H9 (cell line): Measurements from ENCODE around the gene CDK8. TPM values are rescaled to one million over a fixed set of nuclear protein-coding genes. Genes with fewer than 3 reads are reported as not detected.

Experiments used
- DNase-seq: peaks from one replicate; pipeline ENCODE4 v3.0.0-alpha.2; 2017
- H2AFZ ChIP-seq: one replicate; pipeline ENCODE4 v1.6.1; 2013; ENCODE audit warnings: mild to moderate bottlenecking, low read length, control low read depth, moderate library complexity
- H2AK5ac ChIP-seq: 2 replicates; pipeline ENCODE4 v1.6.1; 2013; ENCODE audit warnings: low read length, control low read depth, mixed read lengths; ENCODE audit not compliant: insufficient read length
- H2BK120ac ChIP-seq: one replicate; pipeline ENCODE4 v1.6.1; 2013; ENCODE audit warnings: low read depth, mild to moderate bottlenecking, low read length, control low read depth, inconsistent platforms; ENCODE audit not compliant: poor library complexity, severe bottlenecking
- H2BK12ac ChIP-seq: 2 replicates; pipeline ENCODE4 v1.6.1; 2013; ENCODE audit warnings: low read length, control low read depth, mixed read lengths, low read depth; ENCODE audit not compliant: insufficient read length
- H2BK15ac ChIP-seq: 2 replicates; pipeline ENCODE4 v1.6.1; 2013; ENCODE audit warnings: low read depth, low read length, control low read depth
- H2BK20ac ChIP-seq: one replicate; pipeline ENCODE4 v1.6.1; 2013; ENCODE audit warnings: low read depth, mild to moderate bottlenecking, low read length, control low read depth, inconsistent platforms; ENCODE audit not compliant: poor library complexity, severe bottlenecking
- H2BK5ac ChIP-seq: 2 replicates; pipeline ENCODE4 v1.6.1; 2013; ENCODE audit warnings: low read length, control low read depth, mixed read lengths; ENCODE audit not compliant: insufficient read length
- H3K14ac ChIP-seq: 2 replicates; pipeline ENCODE4 v1.6.1; 2013; ENCODE audit warnings: low read length, control low read depth; ENCODE audit not compliant: insufficient read depth
- H3K18ac ChIP-seq: 2 replicates; pipeline ENCODE4 v1.6.1; 2013; ENCODE audit warnings: low read depth, mild to moderate bottlenecking, mixed read lengths, low read length, control low read depth; ENCODE audit not compliant: insufficient read length
- H3K23ac ChIP-seq: 2 replicates; pipeline ENCODE4 v1.6.1; 2013; ENCODE audit warnings: low read length, control low read depth, mixed read lengths, low read depth; ENCODE audit not compliant: insufficient read length
- H3K23me2 ChIP-seq: 2 replicates; pipeline ENCODE4 v1.6.1; 2013; ENCODE audit warnings: low read depth, mild to moderate bottlenecking, mixed read lengths, low read length, control low read depth; ENCODE audit not compliant: insufficient read length, poor library complexity, severe bottlenecking
- H3K27ac ChIP-seq: 2 replicates; pipeline ENCODE4 v1.5.1; 2013; ENCODE audit warnings: low read length, control low read depth, mixed read lengths, low read depth; ENCODE audit not compliant: insufficient read length
- H3K27me3 ChIP-seq: 2 replicates; pipeline ENCODE4 v1.6.1; 2013; ENCODE audit warnings: low read length, control low read depth, inconsistent platforms; ENCODE audit not compliant: insufficient read depth
- H3K4ac ChIP-seq: 2 replicates; pipeline ENCODE4 v1.6.1; 2013; ENCODE audit warnings: low read depth, mild to moderate bottlenecking, control low read depth, inconsistent platforms, low read length, moderate library complexity
- H3K4me1 ChIP-seq: 2 replicates; pipeline ENCODE4 v1.6.1; 2013; ENCODE audit warnings: low read length, control low read depth, inconsistent platforms; ENCODE audit not compliant: insufficient read depth
- H3K4me2 ChIP-seq: 2 replicates; pipeline ENCODE4 v1.6.1; 2013; ENCODE audit warnings: low read length, control low read depth, mixed read lengths; ENCODE audit not compliant: insufficient read length, insufficient read depth
- H3K56ac ChIP-seq: 2 replicates; pipeline ENCODE4 v1.6.1; 2013; ENCODE audit warnings: low read depth, mild to moderate bottlenecking, mixed read lengths, low read length, control low read depth; ENCODE audit not compliant: insufficient read length
- H3K79me1 ChIP-seq: 2 replicates; pipeline ENCODE4 v1.6.1; 2013; ENCODE audit warnings: low read depth, mild to moderate bottlenecking, moderate library complexity, low read length, control low read depth, inconsistent platforms; ENCODE audit not compliant: insufficient read depth, poor library complexity, severe bottlenecking
- H3K79me2 ChIP-seq: 2 replicates; pipeline ENCODE4 v1.6.1; 2013; ENCODE audit warnings: low read length, control low read depth, inconsistent platforms; ENCODE audit not compliant: insufficient read depth
- H3K9ac ChIP-seq: 2 replicates; pipeline ENCODE4 v1.6.1; 2013; ENCODE audit warnings: low read length, control low read depth, mixed read lengths; ENCODE audit not compliant: insufficient read length; ENCODE audit errors: extremely low read depth
- H3K9me3 ChIP-seq: one replicate; pipeline ENCODE4 v1.6.1; 2013; ENCODE audit warnings: low read depth, low read length, inconsistent platforms; ENCODE audit not compliant: control insufficient read depth
- H3T11ph ChIP-seq: one replicate; pipeline ENCODE4 v1.6.1; 2013; ENCODE audit warnings: mild to moderate bottlenecking, low read length, control low read depth, inconsistent platforms
- H4K20me1 ChIP-seq: one replicate; pipeline ENCODE4 v1.6.1; 2013; ENCODE audit not compliant: control insufficient read depth, insufficient read length, insufficient read depth
- H4K5ac ChIP-seq: 2 replicates; pipeline ENCODE4 v1.6.1; 2013; ENCODE audit warnings: low read depth, mild to moderate bottlenecking, mixed read lengths, low read length, control low read depth; ENCODE audit not compliant: insufficient read length
- H4K8ac ChIP-seq: replicated peaks from 2 replicates; pipeline ENCODE4 v1.6.1; 2013; ENCODE audit warnings: low read length, control low read depth, mixed read lengths, low read depth; ENCODE audit not compliant: insufficient read length
- H4K91ac ChIP-seq: 2 replicates; pipeline ENCODE4 v1.6.1; 2013; ENCODE audit warnings: low read depth, mild to moderate bottlenecking, moderate library complexity, mixed read lengths, low read length, control low read depth; ENCODE audit not compliant: insufficient read length
- H3K27ac Mint-ChIP-seq, 3 experiments: 2 replicates in 2 of 3; 3 replicates in 1 of 3; pipeline ENCODE4 v1.8.0; 2020 to 2021; ENCODE audit warnings: mixed read lengths in 3 of 3, mild to moderate bottlenecking in 1 of 3, moderate library complexity in 1 of 3
- H3K27me3 Mint-ChIP-seq: 2 replicates; pipeline ENCODE4 v1.8.0; 2021; ENCODE audit warnings: low read depth, mild to moderate bottlenecking, moderate library complexity, mixed read lengths
- H3K36me3 Mint-ChIP-seq, 3 experiments: 2 replicates in 2 of 3; 3 replicates in 1 of 3; pipeline ENCODE4 v1.8.0; 2020 to 2021; ENCODE audit warnings: low read depth in 3 of 3, mixed read lengths in 3 of 3; ENCODE audit not compliant: insufficient read depth in 1 of 3
- H3K4me1 Mint-ChIP-seq, 2 experiments: 2 replicates each; pipeline ENCODE4 v1.8.0; 2020; ENCODE audit warnings: mixed read lengths in 2 of 2
- H3K4me3 Mint-ChIP-seq, 2 experiments: 2 replicates in 1 of 2; 3 replicates in 1 of 2; pipeline ENCODE4 v1.8.0; 2020 to 2021; ENCODE audit warnings: mild to moderate bottlenecking in 2 of 2, mixed read lengths in 2 of 2, moderate library complexity in 1 of 2
- H3K9me3 Mint-ChIP-seq, 2 experiments: 2 replicates in 1 of 2; 3 replicates in 1 of 2; pipeline ENCODE4 v1.8.0; 2020; ENCODE audit warnings: mild to moderate bottlenecking in 2 of 2, mixed read lengths in 2 of 2, moderate library complexity in 1 of 2
- WGBS: extraction: QIAGEN DNeasy Blood & Tissue Kit; methylation state at CpG from one replicate; pipeline ENCODE4 v1.1.7; 2013; ENCODE audit warnings: missing lambda C conversion rate, low lambda C conversion rate, mixed read lengths; ENCODE audit not compliant: insufficient read length; ENCODE audit errors: extremely low coverage; 5-methylcytosine and 5-hydroxymethylcytosine counted together
- total RNA-seq: library from RNA; stranded (reverse); gene quantifications from 2 replicates; pipeline ENCODE4 v1.2.1, GENCODE V29; 2021
- TF ChIP-seq, protein P1 (sequence below): fragments of 200-600 bp; sonication (generic); conservative IDR thresholded peaks from 3 replicates; pipeline ENCODE4 v1.8.0; 2021; ENCODE audit warnings: antibody characterized with exemption, mild to moderate bottlenecking

Gene CDK8
- total RNA-seq, 1 experiment from 2014 or later = 18.1 TPM

DNA sequence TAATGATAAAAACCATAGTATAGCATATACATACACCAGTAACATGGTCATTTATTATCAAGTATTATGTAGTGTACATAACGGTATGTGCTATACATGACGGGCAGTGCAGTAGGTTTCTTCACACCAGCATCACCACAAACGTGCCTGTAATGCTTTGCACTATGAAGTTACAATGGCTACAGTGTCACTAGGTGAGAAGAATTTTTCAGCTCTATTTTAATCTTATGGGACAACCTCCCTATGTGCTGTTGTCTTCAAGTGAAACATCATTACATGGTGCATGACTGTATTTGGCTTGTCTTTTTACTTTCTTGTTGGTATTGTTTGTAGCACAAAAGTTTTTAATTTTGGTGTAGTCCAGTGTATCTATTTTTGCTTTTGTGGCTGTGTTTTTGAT is 18.7 kb downstream of the CDK8 start:
- Histone ChIP-seq H4K5ac (no peak overlapping the region), H3K27ac (no peak overlapping the region), H3K79me2 (peaks cover 12% of the 10 kb centered on the region; the same call in 1 of the 2 replicates), H3K4me1 (no peaks in the 10 kb centered on the region; the same call in 1 of the 2 replicates), H3K27me3 (no peaks in the 10 kb centered on the region), H3K4me2 (no peak overlapping the region), H3K14ac (no peak overlapping the region), H4K8ac (no peak overlapping the region), H2BK12ac (no peak overlapping the region), H2BK5ac (no peak overlapping the region), H3K18ac (no peak overlapping the region), H3K79me1 (no peaks in the 10 kb centered on the region), H4K91ac (no peak overlapping the region), H3K4ac (no peak overlapping the region), H3K9ac (no peak overlapping the region), H3T11ph (no peak overlapping the region), H3K23me2 (no peaks in the 10 kb centered on the region), H2AFZ (no peak overlapping the region), H2BK15ac (no peak overlapping the region), H3K9me3 (no peaks in the 10 kb centered on the region), H2AK5ac (no peak overlapping the region), H4K20me1 (no peaks in the 10 kb centered on the region), H3K56ac (no peak overlapping the region), H3K23ac (no peak overlapping the region), H2BK120ac (no peak overlapping the region), H2BK20ac (no peak overlapping the region)
- H3K27ac Mint-ChIP-seq = no peak overlapping the region
- WGBS = no CpG with 5 or more reads among the region's 3 CpGs
- TF ChIP-seq, protein P1, sequence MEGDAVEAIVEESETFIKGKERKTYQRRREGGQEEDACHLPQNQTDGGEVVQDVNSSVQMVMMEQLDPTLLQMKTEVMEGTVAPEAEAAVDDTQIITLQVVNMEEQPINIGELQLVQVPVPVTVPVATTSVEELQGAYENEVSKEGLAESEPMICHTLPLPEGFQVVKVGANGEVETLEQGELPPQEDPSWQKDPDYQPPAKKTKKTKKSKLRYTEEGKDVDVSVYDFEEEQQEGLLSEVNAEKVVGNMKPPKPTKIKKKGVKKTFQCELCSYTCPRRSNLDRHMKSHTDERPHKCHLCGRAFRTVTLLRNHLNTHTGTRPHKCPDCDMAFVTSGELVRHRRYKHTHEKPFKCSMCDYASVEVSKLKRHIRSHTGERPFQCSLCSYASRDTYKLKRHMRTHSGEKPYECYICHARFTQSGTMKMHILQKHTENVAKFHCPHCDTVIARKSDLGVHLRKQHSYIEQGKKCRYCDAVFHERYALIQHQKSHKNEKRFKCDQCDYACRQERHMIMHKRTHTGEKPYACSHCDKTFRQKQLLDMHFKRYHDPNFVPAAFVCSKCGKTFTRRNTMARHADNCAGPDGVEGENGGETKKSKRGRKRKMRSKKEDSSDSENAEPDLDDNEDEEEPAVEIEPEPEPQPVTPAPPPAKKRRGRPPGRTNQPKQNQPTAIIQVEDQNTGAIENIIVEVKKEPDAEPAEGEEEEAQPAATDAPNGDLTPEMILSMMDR = no peak
- H3K4me1 Mint-ChIP-seq = peaks cover 2 to 9% of the 10 kb centered on the region in 2 experiments; a peak in 1 of 4 replicates
- no peak overlapping the region for H3K4me3 Mint-ChIP-seq
- no peaks in the 10 kb centered on the region for H3K9me3 Mint-ChIP-seq
- no peak for DNase-seq
- H3K27me3 Mint-ChIP-seq = no peaks in the 10 kb centered on the region
- H3K36me3 Mint-ChIP-seq = no peaks in the 10 kb centered on the region
